GM19455 (cell line): Measurements from ENCODE around the gene SLC39A1.
"Not testable (repeated sequence)": the region's sequence is repeated elsewhere in the genome, so short reads cannot be mapped to it uniquely, and the experiment has no call there.

Experiments
- ATAC-seq: cut with Tn5 transposase; IDR thresholded peaks from one replicate; pipeline ENCODE4 v1.9.1; 2021; ENCODE audit not compliant: unreplicated experiment

SLC39A1 gene, protein sequence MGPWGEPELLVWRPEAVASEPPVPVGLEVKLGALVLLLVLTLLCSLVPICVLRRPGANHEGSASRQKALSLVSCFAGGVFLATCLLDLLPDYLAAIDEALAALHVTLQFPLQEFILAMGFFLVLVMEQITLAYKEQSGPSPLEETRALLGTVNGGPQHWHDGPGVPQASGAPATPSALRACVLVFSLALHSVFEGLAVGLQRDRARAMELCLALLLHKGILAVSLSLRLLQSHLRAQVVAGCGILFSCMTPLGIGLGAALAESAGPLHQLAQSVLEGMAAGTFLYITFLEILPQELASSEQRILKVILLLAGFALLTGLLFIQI

DNA sequence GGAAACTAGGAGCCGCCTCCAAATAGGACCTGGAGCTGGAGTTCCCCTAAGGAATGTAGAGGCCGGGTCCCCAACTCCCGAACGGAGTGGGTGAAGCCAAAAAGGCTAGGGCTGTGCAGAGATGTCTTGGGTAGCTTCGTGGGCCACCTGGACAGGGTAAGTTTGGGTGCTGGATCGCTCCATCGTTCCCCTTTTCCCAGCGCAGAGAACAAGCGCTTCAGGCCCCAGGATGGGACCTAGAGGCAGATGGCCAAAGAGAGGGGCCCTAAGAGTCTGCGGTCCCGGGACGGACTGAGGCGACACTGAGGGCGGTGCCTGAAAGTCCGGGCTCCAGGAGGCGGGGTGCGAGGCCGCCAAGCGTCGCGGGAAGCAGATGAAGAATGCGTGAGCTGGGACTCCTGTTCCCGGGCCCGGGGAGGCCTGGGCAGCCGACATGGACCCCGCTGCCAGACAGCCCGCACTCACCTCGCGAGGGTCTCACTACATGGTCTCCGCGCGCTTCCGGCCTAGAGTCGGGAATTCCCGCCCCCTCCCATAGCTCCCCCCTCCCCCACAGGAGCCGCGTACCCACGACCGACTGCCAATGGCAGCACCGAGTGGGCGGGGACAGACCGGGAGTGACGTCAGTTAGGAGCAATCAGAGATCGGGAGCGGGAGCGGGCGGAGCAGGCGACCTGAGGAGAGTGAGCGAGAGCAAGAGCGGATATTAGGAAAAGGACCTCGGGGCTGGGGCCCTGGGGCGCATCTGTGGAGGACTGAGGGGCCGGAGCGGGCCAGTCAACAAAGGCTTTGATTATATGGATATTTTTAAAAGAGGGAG is at the start of gene SLC39A1:
Gene SLC39A1 (minus strand): TSS at position 508 of the 820 bp plus-strand sequence. CDS start 822 bp downstream, outside the sequence.
- ATAC-seq = peak; percentile 46

DNA sequence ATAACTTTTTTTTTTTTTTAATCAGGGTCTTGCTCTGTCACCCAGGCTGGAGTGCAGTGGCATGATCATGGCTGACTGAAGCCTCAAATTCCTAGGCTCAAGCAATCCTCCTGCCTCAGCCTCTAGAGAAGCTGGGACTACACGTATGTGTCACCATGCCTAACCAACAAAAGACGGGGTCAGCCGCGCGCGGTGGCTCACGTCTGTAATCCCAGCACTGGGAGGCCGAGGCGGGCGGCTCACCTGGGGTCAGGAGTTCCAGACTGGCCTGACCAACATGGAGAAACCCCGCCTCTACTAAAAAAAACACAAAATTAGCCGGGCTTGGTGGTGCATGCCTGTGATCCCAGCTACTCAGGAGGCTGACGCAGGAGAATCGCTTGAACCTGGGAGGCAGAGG is 49.2 kb upstream of the SLC39A1 start:
- not testable (repeated sequence) for ATAC-seq

DNA sequence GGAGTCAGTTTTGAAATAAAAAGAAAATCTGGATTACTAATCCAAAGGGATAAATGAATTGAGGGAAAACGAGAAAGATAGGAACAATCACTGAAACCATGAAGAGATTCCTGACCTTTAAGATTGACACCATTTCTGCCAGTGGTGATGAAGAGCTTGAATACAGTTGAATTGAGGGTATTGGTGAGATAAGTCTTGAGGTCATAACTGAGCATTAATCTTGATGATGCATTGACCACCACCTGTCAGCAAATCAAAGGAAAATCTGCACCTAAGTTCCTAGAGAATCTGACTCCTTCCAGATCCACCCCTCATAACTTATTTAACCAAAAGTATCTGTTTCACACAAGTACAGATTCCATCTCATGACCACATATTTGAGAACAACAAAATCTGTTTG is 48.8 kb upstream of the SLC39A1 start:
- ATAC-seq = no peak

DNA sequence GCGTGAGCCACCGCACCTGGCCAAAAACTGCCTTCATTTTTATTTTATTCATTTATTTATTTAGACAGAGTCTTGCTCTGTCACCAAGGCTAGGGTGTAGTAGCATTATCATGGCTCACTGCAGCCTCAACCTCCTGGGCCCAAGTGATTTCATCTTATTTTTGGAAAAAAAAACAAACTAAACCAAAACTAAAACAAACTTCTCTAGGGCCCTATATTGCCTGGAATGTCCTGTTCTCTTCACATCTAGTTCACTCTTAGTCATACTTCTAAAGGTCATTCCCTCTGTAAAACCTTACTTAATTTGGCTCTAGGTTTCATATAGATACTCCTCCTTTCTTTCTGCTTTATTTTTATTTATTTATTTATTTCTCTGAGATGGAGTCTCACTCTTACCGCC is 42.8 kb upstream of the SLC39A1 start:
- no peak for ATAC-seq

DNA sequence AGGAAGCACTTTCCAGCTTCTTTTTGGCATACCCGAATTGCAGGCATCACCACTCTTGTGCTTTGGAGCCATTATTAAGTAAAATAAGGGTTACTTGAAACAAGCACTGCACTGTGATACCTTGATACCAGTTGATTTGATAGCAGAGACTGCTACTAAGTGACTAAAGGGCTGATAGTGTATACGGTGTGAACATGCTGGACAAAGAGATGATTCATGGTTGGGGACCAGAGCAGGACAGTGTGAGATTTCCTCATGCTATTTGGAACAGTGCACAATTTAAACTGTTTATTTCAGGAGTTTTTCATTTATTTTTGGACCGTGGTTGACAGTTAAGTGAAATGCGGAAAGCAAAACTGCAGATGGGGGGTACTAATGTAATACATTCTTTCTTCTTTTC is 37.1 kb upstream of the SLC39A1 start:
- no peak for ATAC-seq

DNA sequence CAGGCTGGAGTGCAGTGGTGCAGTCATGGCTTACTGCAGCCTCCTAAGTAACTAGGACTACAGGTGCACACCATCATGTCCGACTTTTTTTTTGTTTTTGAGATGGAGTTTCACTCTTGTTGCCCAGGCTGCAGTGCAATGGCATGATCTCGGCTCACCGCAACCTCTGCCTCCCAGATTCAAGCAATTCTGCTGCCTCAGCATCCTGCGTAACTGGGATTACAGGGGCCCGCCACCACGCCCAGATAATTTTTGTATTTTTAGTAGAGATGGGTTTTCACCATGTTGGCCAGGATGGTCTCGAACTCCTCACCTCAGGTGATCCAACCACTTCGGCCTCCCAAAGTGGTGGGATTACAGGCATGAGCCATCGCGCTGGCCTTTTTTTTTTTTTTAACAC is 33.5 kb upstream of the SLC39A1 start:
- ATAC-seq = not testable (repeated sequence)

DNA sequence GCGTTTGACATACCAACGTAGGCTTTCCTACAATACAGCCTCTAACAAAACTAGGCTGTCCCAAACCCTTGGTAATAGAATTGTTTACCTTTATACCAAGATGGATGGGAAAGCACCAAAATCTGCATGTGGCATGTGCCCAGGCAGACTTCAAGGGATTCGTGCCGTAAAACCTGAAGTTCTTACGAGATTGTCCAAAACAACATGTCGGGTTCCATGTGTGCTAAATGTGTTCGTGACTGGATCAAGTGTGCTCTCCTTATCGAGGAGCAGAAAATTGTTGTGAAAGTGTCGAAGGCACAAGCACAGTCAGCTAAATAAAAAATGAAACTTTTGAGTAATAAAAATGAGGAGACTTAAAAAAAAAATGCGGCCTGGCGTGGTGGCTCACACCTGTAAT is 32.3 kb upstream of the SLC39A1 start:
- ATAC-seq = no peak

DNA sequence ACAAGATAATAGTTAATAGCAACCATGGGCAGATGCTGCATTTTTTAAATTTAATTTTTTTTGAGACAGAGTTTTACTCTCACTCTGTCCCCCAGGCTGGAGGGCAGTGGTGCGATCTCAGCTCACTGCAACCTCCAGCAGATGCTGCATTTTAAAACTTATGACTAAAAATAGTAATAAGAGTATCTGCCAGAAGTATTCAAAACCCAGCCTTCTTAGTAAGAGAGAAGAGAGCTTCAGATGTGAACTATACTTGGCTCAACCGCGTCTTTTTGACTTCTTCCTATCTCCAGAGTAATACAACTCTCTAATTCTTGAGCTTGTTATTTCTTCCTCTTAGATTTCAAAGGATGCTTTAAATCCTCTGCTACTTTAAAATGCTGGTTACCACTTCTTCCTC is 31.9 kb upstream of the SLC39A1 start:
- no peak for ATAC-seq

DNA sequence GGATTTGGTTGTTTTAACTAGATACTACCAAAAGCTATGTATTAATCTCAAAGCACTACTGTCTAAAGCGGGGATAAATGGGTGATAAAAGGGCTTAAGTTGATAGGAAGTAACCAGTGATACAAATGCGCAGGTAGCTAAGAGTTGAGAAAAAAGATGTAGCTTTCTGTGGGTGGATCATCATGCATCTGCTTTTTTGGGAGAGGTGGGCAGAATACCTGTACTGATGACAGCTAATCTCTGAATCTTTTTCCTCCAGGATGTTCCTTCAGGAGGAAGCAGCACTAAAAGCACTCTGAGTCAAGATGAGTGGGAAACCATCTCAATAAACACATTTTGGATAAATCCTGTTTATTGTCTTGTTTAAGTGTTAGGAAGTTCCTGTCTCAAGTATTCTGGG is 28.5 kb upstream of the SLC39A1 start:
- no peak for ATAC-seq

DNA sequence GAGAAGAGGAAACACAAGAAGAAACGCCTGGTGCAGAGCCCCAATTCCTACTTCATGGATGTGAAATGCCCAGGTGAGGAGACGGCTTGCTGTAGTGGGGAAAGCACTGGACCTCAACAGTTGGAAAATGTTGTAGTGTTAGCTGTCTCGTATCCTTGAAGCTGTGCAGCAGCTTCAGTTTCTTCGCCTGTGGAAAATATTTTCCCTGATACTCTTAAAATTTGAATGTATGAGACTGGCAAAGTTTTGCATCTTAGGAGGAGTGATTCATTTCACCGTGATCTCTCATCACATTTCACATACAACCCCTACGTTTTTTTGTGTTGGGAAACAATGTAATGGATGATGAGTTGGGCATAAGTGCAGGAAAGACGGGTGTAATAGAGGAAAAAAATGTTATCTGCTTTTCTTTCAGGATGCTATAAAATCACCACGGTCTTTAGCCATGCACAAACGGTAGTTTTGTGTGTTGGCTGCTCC is 27.9 kb upstream of the SLC39A1 start:
- no peak for ATAC-seq

DNA sequence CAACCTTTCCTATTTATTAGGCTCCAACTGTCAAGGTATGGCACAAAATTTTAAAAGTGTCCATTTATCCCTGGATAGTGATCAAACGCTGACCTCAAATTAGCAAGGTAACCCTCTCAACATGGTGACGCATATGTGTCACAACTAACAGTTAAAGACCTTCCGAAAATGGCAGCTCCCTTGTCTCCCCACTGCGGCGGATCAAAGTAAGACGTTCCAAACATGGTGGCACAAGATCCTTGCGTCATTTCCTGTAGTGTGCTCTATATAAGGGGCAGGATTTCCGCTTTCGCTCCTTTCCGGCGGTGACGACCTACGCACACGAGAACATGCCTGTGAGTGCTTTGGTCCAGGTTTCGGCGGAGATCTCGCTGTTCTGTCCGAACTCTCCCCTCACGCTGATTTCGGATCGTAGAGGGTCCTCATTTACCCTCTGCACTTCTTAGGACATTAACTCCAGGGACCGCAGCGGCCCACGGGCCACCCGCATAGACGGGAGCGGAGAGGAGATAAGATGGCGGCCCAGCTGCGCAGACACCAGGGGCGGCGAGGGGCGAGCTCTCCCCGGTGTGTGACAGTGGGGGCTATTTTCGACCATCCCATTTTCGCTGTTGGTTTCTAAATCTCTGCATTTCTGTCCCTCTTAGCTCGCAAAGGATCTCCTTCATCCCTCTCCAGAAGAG is 27.3 kb upstream of the SLC39A1 start, which contains the start of gene RPS27:
Gene RPS27 (plus strand): TSS at position 295 of the 683 bp plus-strand sequence. CDS start 35 bp downstream, at position 330.
- peak; percentile 69 for ATAC-seq

DNA sequence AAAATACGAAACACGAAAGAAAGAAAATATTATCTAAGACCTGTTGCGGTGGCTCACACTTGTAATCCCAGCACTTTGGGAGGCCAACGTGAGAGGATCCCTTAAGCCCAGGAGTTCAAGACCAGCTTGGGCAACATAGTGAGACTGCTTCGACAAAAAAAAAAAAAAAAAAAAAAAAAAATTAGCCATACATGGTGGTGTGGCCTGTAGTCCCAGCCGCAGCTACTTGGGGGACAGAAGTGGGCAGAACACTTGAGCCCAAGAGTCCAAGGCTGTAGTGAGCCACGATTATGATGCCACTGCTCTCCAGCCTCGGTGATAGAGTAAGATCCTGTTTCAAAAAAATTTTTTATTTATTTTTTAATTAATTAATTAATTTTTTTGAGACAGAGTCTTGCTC is 24.3 kb upstream of the SLC39A1 start:
- ATAC-seq = no peak

DNA sequence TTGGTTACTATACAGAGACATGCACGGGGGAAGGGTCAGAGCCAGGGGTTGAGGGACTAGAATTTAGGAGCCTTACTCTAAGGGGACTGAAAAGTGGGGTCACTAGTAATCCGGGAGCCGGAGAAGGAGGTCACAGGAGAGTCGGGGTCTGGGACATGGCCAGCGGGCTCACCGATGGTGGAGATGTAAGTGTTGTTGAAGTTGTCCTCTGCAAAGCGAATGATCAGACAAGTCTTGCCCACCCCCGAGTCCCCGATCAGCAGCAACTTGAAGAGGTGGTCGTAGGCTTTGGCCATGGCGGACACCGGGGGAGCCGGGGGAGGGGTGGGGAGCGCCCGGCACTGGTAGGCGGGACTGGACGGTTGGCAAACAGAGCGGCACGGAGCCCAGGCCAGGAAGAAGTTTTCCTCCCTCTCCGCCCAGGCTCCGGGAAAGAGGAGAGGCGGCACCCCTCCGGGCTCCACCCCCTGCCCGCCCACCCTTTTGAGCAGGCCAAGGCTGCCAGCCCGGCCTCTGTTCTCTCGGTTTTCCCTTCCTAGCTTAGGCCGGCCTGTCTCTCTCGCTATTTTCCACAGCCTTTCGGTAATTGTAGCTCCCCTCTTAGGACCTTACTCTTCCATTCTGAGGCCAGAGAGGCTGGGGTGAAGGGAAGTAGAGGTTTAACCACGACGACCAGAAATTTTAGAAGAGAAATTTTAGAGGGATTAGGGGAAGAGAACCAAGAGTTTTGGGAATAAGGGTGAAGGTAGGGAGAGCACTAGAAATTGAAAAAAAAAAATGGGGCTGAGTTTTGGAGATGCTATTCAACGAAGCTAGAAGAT is 22.8 kb upstream of the SLC39A1 start, which contains the start of gene RAB13:
Gene RAB13 (minus strand): TSS at position 399 of the 821 bp plus-strand sequence. CDS start 103 bp downstream, at position 296.
- no peak for ATAC-seq

DNA sequence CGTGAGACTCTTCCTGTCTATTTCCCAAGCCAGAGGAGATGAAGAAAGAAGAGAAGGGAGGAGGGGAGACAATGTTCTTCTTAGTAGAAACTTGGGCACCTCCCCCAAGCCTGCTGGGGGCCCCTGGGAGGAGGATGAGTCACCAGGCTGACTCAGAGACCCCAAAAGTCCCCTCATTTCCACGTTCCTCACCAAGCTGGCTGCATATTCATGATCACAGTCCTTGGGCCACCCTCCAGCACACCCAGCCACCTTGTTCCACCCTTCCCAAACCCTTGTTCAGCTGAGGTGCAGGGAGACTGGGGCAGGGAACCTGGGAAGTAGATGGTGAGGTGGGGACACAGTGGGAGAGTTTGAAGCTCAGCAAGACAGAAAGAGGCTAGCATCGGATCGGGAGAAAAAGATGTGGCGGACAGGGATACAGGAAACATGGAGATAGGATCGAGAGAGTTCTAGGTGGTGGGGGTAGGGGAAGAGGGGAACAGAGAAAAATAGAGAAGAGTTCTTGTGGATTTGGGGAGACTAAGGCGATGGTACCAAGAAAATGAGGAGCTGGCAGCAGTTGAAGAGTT is 22.1 kb upstream of the SLC39A1 start:
- ATAC-seq = no peak

DNA sequence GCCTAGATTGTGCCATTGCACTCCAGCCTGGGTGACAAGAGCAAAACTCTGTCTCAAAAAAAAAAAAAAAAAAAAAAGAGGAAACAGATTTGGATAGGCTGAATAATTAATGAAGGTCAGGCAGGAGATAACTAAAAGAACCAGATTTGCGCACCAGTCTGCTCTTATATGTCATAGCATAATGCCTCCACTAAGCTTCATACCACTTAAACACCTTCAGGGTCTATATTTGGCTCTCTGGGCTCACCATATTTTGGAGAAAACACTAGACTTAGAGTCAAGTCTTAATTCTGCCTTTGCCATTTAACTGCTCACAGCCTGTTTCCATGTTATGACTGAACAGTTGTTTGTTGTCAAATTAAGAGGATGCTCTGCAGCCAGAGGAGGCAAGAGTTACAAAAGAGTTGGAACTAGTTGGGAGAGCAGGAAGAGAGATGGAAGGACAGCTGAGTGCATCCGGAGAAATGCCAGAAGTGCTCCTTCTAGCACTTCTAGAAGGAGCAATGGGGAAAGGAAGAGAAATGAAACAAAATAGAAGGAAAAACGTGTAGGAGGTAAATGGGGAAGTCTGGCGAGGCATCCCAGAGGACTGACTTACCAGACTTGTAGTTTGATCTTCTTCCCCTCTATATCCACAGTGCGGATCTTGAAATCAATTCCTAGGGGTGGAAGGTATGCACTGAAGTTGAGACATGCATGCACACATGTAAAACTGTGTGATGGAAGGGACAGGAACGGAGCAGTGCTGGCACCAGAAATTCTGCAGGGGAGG is 21.0 kb upstream of the SLC39A1 start:
- ATAC-seq = no peak

DNA sequence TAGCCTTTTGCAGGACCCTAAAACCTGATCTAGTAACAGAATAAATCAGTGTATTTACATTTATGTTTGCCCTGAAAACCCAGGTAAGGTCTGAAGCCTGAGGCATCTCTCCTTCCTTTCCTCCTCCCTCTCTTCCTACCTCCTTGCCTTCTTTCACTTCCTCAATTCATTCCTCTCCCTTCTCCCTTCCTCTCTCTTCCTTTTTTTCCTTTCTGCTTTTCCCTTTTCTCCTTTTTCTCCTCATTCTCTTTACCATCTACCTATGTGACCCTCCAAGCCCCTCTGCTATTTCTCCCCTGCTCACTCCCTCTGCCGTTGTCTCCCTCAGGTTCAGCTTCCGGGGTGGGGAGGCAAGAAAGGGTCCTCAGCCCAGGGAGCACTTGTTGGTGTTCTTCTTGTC is 18.4 kb upstream of the SLC39A1 start:
- not testable (repeated sequence) for ATAC-seq

DNA sequence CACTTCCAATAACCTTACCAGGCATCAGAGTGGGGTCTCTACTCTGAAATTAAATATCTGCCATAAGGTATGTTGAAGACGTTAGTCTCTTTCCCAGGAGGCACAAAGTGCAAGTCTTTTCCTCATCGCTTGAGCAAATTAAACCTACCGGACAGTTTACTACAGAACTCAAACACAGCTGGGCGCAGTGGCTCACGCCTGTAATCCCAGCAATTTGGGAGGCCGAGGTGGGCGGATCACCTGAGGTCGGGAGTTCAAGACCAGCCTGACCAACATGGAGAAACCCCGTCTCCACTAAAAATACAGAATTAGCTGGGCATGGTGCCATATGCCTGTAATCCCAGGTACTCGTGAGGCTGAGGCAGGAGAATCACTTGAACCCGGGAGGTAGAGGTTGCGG is 15.8 kb upstream of the SLC39A1 start:
- ATAC-seq = not testable (repeated sequence)

DNA sequence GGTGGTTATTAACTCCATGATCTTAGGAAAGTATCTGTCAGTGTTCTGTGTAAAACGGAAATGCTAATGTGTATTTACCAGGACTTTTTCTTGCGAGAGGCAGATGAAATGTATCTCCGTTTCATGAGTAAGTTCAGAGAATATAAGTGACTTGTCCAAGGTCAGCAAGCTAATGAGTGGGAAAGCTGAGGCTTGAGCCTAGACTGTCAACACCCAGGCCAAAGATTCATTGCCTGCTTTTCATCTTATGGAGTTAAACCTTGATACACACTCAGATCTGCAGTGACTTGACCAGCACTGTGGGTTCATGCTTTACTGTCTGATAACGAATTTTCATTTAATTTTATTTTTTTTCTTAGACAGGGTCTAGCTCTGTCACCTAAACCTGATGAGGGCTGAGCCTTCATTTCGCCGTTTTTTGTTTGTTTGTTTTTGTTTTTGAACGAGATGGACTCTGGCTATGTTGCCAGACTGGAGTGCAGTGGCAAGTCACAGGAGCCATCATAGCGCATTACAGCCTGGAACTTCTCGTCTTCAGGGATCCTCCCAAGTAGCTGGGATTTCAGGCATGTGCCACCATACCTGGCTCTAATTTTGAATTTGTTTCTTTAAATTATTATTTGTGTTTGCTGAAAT is 15.1 kb upstream of the SLC39A1 start:
- no peak for ATAC-seq
